Measurements from ENCODE around the gene PRKAR1B.

PRKAR1B gene

GRCh38 chr7:589781-590575, 137.1 kb downstream of the PRKAR1B start:
- no peak for DNase-seq (ENCODE audit: low read depth in 2 of 2)

DNA sequence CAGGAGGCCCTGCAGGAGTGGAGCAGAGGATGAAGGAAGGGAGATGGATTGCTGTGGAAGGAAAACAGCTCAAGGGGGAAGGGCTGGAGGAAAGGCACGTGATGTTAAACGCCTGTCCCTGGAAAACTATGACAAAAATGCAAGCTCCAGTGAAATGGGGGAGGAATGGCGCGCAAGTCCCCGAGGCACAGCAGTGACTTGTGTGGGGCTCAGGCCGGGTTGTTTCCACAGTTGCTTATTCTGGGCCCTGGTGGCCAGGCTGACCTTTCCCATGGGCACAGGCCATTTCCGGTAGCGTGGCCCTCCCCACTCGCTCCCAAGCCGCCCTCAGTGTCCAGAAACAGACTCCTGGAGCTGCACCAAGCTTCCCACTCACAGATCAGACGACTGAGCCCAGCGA, 139.3 kb downstream of the PRKAR1B start:
- DNase-seq (ENCODE audit: low read depth in 2 of 2), result no peak

GRCh38 chr7:586494-586893, 140.6 kb downstream of the PRKAR1B start:
- DNase-seq (ENCODE audit: low read depth in 2 of 2), result no peak

GRCh38 chr7:585873-586272, 141.2 kb downstream of the PRKAR1B start:
- no peak for DNase-seq (ENCODE audit: low read depth in 2 of 2)

GRCh38 chr7:585229-585711, 141.8 kb downstream of the PRKAR1B start:
- no peak for DNase-seq (ENCODE audit: low read depth in 2 of 2)

GRCh38 chr7:584820-585219, 142.3 kb downstream of the PRKAR1B start:
- DNase-seq (ENCODE audit: low read depth in 2 of 2), result no peak

DNA sequence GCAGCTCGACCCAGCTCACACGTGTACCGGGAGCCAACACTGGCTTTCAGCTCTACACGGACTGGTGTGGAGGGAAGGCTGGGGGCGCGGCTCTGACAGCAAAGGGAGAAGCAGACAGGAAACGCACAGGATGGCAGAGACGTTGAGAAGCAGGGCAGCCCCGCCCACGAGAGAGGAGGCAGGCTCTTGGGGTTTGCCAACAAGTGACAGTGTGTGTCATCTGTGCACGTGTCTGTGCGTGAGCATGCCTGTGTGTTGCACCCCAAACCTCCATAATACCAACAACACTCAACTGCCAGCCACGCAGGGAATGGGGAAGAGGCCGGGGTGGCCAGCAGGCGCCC, 143.0 kb downstream of the PRKAR1B start:
- no peak for DNase-seq (ENCODE audit: low read depth in 2 of 2)

GRCh38 chr7:583410-584121, 143.5 kb downstream of the PRKAR1B start:
- DNase-seq (ENCODE audit: low read depth in 2 of 2), result no peak

GRCh38 chr7:582931-583330, 144.2 kb downstream of the PRKAR1B start:
- no peak for DNase-seq (ENCODE audit: low read depth in 2 of 2)

- DNase-seq (ENCODE audit: low read depth in 2 of 2), result no peak
Measured at GRCh38 chr7:582081-582835, 144.8 kb downstream of the PRKAR1B start.

DNA sequence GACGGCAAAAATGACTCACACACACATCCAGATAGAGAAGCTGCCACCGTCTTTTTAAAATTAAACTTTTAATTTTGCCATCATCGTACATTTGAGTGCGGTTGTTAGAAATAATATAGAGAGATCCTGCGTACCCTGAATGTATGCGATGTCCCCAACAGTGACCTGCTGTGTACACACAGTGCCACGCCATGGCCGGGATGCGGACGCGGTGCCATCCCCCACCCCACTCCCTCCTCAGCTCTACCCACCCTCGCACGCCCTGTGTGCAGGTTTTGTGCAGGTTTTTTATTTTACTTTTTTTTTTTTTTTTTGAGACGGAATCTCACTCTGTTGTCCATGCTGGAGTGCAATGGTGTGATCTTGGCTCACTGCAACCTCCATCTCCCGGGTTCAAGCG, 148.7 kb downstream of the PRKAR1B start:
- no peak for DNase-seq (ENCODE audit: low read depth in 2 of 2)

DNA sequence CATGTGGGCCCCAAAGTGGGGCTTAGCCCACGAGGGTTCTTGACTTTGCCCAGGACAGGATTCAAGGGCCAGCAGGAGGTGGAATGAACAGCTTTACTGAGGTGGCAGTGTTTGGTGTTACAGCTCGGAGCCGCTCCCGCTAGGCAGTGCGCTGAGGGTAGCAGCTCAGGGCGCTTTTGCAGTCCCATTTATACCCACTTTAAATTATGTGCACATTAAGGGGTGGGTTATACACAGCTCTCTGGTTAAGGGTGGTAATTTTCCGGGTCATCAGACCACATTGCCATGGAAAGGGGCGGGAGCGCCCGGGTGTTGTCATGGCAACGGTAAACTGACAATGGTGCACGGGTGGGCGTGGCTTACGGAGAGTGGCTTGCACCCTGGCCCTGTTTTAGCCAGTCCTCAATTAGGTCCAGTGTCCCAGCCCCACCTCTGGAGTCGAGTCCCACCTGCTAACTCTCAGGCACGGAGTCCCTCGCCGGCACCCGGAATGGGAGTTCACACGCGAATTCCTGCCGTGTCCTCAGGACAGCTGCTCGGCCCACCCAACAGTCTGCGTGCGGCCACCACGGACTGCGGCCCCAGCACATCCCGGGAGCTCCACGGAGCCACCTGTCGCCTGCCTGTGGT, 149.2 kb downstream of the PRKAR1B start:
- DNase-seq (ENCODE audit: low read depth in 2 of 2), result no peak

DNA sequence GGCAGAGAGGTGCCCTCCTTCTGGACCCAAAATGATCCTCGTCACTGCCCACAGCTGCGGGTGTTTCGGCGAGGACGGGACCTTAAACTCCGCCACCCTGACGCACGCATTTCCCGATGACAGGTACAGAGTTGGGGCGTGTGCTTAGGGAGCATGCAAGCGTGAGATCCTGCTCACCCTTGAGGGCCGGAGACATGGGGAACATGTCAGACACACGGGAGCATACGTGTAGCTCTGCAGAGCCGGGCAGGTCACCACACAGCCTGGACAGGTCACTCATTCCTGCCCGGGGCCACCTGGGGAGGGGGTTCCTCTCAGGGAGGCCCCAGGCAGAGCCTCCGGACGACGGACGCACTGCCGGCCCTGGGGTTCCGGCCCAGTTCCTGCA, 149.8 kb downstream of the PRKAR1B start:
- DNase-seq (ENCODE audit: low read depth in 2 of 2), result no peak

DNA sequence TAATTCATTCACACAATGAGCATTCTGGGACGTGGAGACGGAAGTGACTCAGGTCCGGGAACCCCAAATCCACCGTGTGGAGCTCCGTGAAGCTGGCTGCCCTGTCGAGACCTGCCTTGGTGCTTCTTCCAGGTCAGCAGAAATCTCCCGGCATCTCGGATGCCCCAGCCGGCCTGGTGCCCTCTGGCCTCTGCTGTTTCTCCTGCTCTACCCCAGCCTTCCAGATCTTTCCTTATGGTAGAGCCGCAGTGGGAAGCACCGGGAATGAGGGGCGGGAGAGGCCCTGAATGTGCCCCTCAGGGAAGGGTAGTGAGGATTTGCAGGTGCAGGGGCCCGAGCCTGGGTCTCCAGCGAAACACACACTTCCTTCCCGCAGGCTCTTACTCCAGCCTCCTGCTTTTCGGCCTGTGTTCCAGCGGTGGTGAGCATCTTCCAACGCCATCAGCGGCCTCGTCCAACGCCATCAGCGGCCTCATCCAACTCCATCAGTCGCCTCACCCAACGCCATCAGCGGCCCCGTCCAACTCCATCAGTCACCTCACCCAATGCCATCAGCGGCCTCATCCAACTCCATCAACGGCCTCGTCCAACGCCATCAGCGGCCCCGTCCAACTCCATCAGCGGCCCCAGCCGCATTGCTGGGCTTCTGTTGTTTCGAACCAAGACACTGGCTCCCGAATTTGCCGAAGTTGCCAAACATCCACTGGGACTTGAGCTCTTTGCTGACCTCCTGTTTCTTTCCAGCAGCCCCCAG, 150.4 kb downstream of the PRKAR1B start:
- DNase-seq (ENCODE audit: low read depth in 2 of 2), result no peak

DNA sequence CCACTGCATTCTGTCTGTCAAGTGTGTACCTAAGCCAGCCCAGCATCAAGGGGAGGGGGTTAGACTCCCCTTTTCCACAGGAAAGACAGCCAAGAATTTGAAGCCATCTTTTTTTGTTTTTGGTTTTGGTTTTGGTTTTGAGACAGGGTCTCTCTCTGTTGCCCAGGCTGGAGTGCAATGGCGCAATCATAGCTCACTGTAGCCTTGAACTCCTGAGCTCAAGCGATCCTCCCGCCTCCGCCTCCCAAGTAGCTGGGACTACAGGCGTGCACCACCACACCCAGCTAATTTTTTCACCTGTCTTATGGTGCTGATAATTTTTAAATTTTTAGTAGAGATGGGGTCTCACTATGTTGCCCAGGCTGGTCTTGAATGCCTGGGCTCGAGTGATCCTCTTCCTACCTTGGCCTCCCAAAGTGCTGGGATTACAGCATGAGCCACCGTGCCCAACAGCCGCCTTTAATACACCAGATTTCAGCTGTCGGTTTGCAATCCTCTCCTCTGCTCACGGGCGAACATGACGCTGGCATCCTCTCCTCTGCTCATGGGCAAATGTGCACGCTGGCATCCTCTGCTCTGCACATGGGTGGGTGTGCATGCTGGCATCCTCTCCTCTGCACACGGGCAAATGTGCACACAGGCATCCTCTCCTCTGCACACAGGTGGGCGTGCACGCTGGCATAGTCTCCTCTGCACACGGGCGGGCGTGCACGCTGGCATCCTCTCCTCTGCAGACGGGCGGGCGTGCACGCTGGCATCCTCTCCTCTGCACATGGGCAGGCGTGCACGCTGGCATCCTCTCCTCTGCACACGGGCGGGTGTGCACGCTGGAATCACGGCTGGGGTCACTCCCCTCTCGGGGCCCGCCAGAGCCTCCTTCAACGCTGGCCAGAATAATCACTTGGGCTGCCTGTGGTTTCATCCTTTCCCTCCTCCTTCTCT, 151.4 kb downstream of the PRKAR1B start:
- DNase-seq (ENCODE audit: low read depth in 2 of 2), result no peak

DNA sequence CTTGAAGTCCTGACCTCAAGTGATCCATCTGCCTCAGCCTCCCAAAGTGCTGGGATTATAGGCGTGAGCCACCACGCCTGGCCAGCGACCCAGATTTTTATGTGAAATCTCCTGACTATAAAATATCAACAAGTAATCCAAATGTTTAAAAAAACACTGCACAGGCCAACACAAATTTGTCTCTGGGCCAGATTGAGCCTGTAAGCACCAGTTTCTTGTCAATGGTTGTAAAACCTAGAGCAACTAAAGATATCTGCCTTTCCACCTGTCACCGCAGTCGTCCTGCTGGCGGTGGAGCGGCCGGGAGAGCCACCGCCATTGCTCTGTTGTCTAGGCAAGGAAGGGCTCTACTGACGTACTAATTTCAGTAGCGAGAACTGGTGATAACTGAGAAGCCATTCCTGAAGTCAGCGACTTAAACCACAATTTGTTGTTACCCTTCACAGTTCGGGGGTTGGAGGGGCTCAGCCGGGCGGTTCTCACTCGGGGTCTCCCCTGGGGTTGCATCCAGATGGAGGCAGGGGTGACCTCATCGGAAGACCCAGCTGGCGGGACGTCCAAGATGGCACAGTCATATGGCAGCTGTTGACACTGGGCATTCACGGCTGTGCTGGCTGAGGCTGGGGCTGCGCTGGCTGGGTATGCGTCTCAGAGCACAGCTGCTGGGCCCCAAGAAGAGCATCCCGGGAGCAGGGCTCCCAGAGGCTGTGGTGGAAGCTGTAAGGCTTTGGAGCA, 152.3 kb downstream of the PRKAR1B start:
- no peak for DNase-seq (ENCODE audit: low read depth in 2 of 2)

- DNase-seq (ENCODE audit: low read depth in 2 of 2), result no peak
Measured at GRCh38 chr7:573933-574381, 153.1 kb downstream of the PRKAR1B start.

DNA sequence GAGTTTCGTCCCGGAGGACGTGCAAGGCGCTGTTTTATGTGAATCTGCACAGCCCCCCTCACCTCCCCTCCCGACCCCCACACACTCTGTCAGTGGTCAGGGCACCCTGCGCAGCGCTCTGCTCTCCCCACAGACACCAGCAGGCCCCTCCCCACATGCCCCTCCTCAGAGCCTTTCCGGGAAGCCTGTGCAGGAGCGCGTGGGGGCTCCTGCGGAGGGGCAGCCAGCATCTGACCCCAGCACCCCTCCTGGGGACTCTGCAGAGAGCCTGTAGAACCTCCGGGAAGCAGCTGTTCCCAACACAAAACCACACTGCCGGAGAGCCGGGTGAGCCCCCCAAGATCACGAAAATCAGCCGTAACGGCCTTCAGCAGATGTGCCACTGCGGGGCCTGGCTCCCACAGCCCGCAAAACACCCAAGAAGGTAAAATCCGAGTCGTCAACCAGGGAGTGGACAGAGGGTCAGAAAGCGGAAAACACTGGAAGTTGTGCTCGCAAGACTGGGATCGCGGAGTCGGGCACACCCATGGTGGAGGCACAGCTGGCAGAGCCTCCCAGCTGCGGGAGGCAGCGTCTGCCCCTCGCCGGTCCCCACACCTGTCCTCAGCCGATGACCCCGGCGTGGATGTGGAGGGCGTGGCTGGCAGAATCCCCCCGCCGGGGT, 153.7 kb downstream of the PRKAR1B start:
- DNase-seq (ENCODE audit: low read depth in 2 of 2), result no peak

Measured in fibroblast of skin of left biceps (primary cell).